ENCODE data around the gene PPRC1. TPM values are rescaled to one million over a fixed set of nuclear protein-coding genes. Genes with fewer than 3 reads are reported as not detected.
A peak's percentile ranks its signal among the peaks of the same experiment; 100 is the strongest.

The PPRC1 gene
- total RNA-seq = 10 to 100 TPM; 32.5 to 35.8 TPM

GRCh38 chr10:102132563-102133372 lies at the start of gene PPRC1:
Gene PPRC1 (plus strand): TSS chr10:102133040. CDS start chr10:102133069, 29 bp downstream.
- peak within 1 kb of the TSS; percentile 96 for H3K27ac Mint-ChIP-seq
- peaks cover 21% of the 10 kb centered on the region for H3K36me3 Mint-ChIP-seq (ENCODE audit: low read depth)
- H3K9me3 Mint-ChIP-seq = no peaks in the 10 kb centered on the region
- CTCF ChIA-PET = interaction anchor here (0.5 to 2.6 kb wide), 13 partner anchors 10 to 292 kb away, joined by 3 to 18 read pairs (median 6); partner anchors contain the start of gene NOLC1
- H3K4me1 Mint-ChIP-seq = peaks cover 46% of the 10 kb centered on the region
- H3K27me3 Mint-ChIP-seq = no peaks in the 10 kb centered on the region
- peak within 1 kb of the TSS; percentile 98 for H3K4me3 Mint-ChIP-seq
- peak; percentile 99 for DNase-seq
- POLR2A ChIA-PET = interaction anchor here (0.6 to 3.2 kb wide), 5 partner anchors 10 to 25 kb away, joined by 3 to 18 read pairs (median 7); no protein-coding TSS in a partner anchor

GRCh38 chr10:102083541-102083940 lies 49.3 kb upstream of the PPRC1 start:
- no peaks in the 10 kb centered on the region for H3K36me3 Mint-ChIP-seq (ENCODE audit: low read depth)
- DNase-seq = no peak
- POLR2A ChIA-PET = interaction anchor here (1.3 kb wide), 1 partner anchor 10 kb away, joined by 4 read pairs; no protein-coding TSS in a partner anchor

GRCh38 chr10:102085336-102085735 lies 47.5 kb upstream of the PPRC1 start:
- POLR2A ChIA-PET = no interaction called here
- no peaks in the 10 kb centered on the region for H3K27me3 Mint-ChIP-seq
- no peak for DNase-seq
- H3K27ac Mint-ChIP-seq = no peak overlapping the region
- H3K9me3 Mint-ChIP-seq = no peaks in the 10 kb centered on the region
- H3K36me3 Mint-ChIP-seq (ENCODE audit: low read depth) = no peaks in the 10 kb centered on the region
- no peak overlapping the region for H3K4me3 Mint-ChIP-seq
- no peaks in the 10 kb centered on the region for H3K4me1 Mint-ChIP-seq
- CTCF ChIA-PET = interaction anchor here (0.7 kb wide), 1 partner anchor 106 kb away, joined by 6 read pairs; no protein-coding TSS in a partner anchor

More at GRCh38 chr10:102083541-102083940, 49.3 kb upstream of the PPRC1 start:
- no peaks in the 10 kb centered on the region for H3K4me1 Mint-ChIP-seq
- CTCF ChIA-PET = interaction anchor here (1.0 to 4.0 kb wide), 3 partner anchors 10 to 243 kb away, joined by 4 to 21 read pairs (median 5); no protein-coding TSS in a partner anchor
- H3K27me3 Mint-ChIP-seq = no peaks in the 10 kb centered on the region
- no peaks in the 10 kb centered on the region for H3K9me3 Mint-ChIP-seq
- H3K4me3 Mint-ChIP-seq = no peak overlapping the region
- H3K27ac Mint-ChIP-seq = no peak overlapping the region

- Mint-ChIP-seq H3K36me3 (ENCODE audit: low read depth) (no peaks in the 10 kb centered on the region), H3K9me3 (no peaks in the 10 kb centered on the region), H3K4me1 (no peaks in the 10 kb centered on the region), H3K27me3 (no peaks in the 10 kb centered on the region), H3K27ac (no peak overlapping the region), H3K4me3 (no peak overlapping the region)
- CTCF ChIA-PET = no interaction called here
- POLR2A ChIA-PET = no interaction called here
- DNase-seq = no peak
Measured at GRCh38 chr10:102086196-102086595, 46.6 kb upstream of the PPRC1 start.

- H3K4me1 Mint-ChIP-seq = no peaks in the 10 kb centered on the region
- ChIA-PET CTCF (no interaction called here), POLR2A (no interaction called here)
- no peak overlapping the region for H3K27ac Mint-ChIP-seq
- no peak overlapping the region for H3K4me3 Mint-ChIP-seq
- no peaks in the 10 kb centered on the region for H3K27me3 Mint-ChIP-seq
- DNase-seq = no peak
- H3K36me3 Mint-ChIP-seq (ENCODE audit: low read depth) = no peaks in the 10 kb centered on the region
- H3K9me3 Mint-ChIP-seq = no peaks in the 10 kb centered on the region
Measured at GRCh38 chr10:102090772-102091171, 42.1 kb upstream of the PPRC1 start.

GRCh38 chr10:102096449-102096848 lies 36.4 kb upstream of the PPRC1 start:
- H3K9me3 Mint-ChIP-seq = no peaks in the 10 kb centered on the region
- ChIA-PET CTCF (no interaction called here), POLR2A (no interaction called here)
- peaks cover 6% of the 10 kb centered on the region for H3K36me3 Mint-ChIP-seq (ENCODE audit: low read depth)
- no peak for DNase-seq
- H3K4me1 Mint-ChIP-seq = no peaks in the 10 kb centered on the region
- H3K27ac Mint-ChIP-seq = no peak overlapping the region
- H3K4me3 Mint-ChIP-seq = no peak overlapping the region
- no peaks in the 10 kb centered on the region for H3K27me3 Mint-ChIP-seq

GRCh38 chr10:102101152-102101551 lies 31.7 kb upstream of the PPRC1 start:
- no peak overlapping the region for H3K27ac Mint-ChIP-seq
- no peak overlapping the region for H3K4me3 Mint-ChIP-seq
- ChIA-PET POLR2A (interaction anchor here (3.4 kb wide), 1 partner anchor 13 kb away, joined by 19 read pairs; no protein-coding TSS in a partner anchor), CTCF (interaction anchor here (0.7 to 2.5 kb wide), 7 partner anchors 12 to 260 kb away, joined by 3 to 5 read pairs (median 4); no protein-coding TSS in a partner anchor)
- H3K9me3 Mint-ChIP-seq = no peaks in the 10 kb centered on the region
- H3K27me3 Mint-ChIP-seq = no peaks in the 10 kb centered on the region
- no peak for DNase-seq
- peaks cover 20% of the 10 kb centered on the region for H3K36me3 Mint-ChIP-seq (ENCODE audit: low read depth)
- H3K4me1 Mint-ChIP-seq = peaks cover 18% of the 10 kb centered on the region

- ChIA-PET CTCF (interaction anchor here (1.0 to 2.5 kb wide), 3 partner anchors 14 to 212 kb away, joined by 3 to 5 read pairs (median 3); no protein-coding TSS in a partner anchor), POLR2A (interaction anchor here (1.6 to 3.4 kb wide), 2 partner anchors 11 to 37 kb away, joined by 3 to 19 read pairs; partner anchors contain the start of gene HPS6)
- Mint-ChIP-seq H3K27me3 (no peaks in the 10 kb centered on the region), H3K36me3 (ENCODE audit: low read depth) (peaks cover 19% of the 10 kb centered on the region), H3K4me1 (peaks cover 19% of the 10 kb centered on the region), H3K27ac (no peak overlapping the region), H3K9me3 (no peaks in the 10 kb centered on the region), H3K4me3 (no peak overlapping the region)
- DNase-seq = no peak
Measured at GRCh38 chr10:102102421-102102820, 30.4 kb upstream of the PPRC1 start.

- POLR2A ChIA-PET = no interaction called here
- peaks cover 23% of the 10 kb centered on the region for H3K4me1 Mint-ChIP-seq
- peaks cover 48% of the 10 kb centered on the region for H3K36me3 Mint-ChIP-seq (ENCODE audit: low read depth)
- H3K9me3 Mint-ChIP-seq = no peaks in the 10 kb centered on the region
- DNase-seq = no peak
- H3K27me3 Mint-ChIP-seq = no peaks in the 10 kb centered on the region
- H3K27ac Mint-ChIP-seq = no peak overlapping the region
- CTCF ChIA-PET = interaction anchor here (0.6 kb wide), 1 partner anchor 1067 kb away, joined by 4 read pairs; no protein-coding TSS in a partner anchor
- no peak overlapping the region for H3K4me3 Mint-ChIP-seq
Measured at GRCh38 chr10:102106998-102107397, 25.8 kb upstream of the PPRC1 start.

GRCh38 chr10:102109166-102110116 lies 23.4 kb upstream of the PPRC1 start:
- peaks cover 32% of the 10 kb centered on the region for H3K4me1 Mint-ChIP-seq
- H3K9me3 Mint-ChIP-seq = no peaks in the 10 kb centered on the region
- peaks cover 53% of the 10 kb centered on the region for H3K36me3 Mint-ChIP-seq (ENCODE audit: low read depth)
- POLR2A ChIA-PET = no interaction called here
- H3K4me3 Mint-ChIP-seq = no peak overlapping the region
- no peak overlapping the region for H3K27ac Mint-ChIP-seq
- no peaks in the 10 kb centered on the region for H3K27me3 Mint-ChIP-seq
- CTCF ChIA-PET = interaction anchor here (1.4 to 1.5 kb wide), 2 partner anchors 9 to 36 kb away, joined by 3 to 4 read pairs; no protein-coding TSS in a partner anchor
- no peak for DNase-seq

GRCh38 chr10:102111276-102111675 lies 21.6 kb upstream of the PPRC1 start:
- Mint-ChIP-seq H3K4me1 (peaks cover 34% of the 10 kb centered on the region), H3K27me3 (no peaks in the 10 kb centered on the region), H3K9me3 (no peaks in the 10 kb centered on the region), H3K36me3 (ENCODE audit: low read depth) (peaks cover 46% of the 10 kb centered on the region), H3K27ac (no peak overlapping the region), H3K4me3 (no peak overlapping the region)
- no peak for DNase-seq
- CTCF ChIA-PET = interaction anchor here (0.8 to 3.6 kb wide), 3 partner anchors 21 to 57 kb away, joined by 3 to 12 read pairs (median 4); partner anchors contain the start of gene PPRC1
- POLR2A ChIA-PET = interaction anchor here (1.0 kb wide), 1 partner anchor 11 kb away, joined by 3 read pairs; no protein-coding TSS in a partner anchor

- CTCF ChIA-PET = interaction anchor here (0.8 to 3.6 kb wide), 4 partner anchors 20 to 272 kb away, joined by 3 to 12 read pairs (median 4); partner anchors contain the start of gene PPRC1
- peaks cover 44% of the 10 kb centered on the region for H3K4me1 Mint-ChIP-seq
Measured at GRCh38 chr10:102112210-102112817, 20.5 kb upstream of the PPRC1 start.

More at GRCh38 chr10:102112210-102112817, 20.5 kb upstream of the PPRC1 start:
- no peaks in the 10 kb centered on the region for H3K9me3 Mint-ChIP-seq
- POLR2A ChIA-PET = interaction anchor here (1.0 to 4.1 kb wide), 3 partner anchors 10 to 254 kb away, joined by 3 to 19 read pairs (median 4); no protein-coding TSS in a partner anchor
- H3K27ac Mint-ChIP-seq = no peak overlapping the region
- H3K4me3 Mint-ChIP-seq = peak overlapping the region; percentile 76
- no peak for DNase-seq
- H3K36me3 Mint-ChIP-seq (ENCODE audit: low read depth) = peaks cover 46% of the 10 kb centered on the region
- H3K27me3 Mint-ChIP-seq = no peaks in the 10 kb centered on the region
